ENCODE data around the gene ANKRD40CL. TPM values are rescaled to one million over a fixed set of nuclear protein-coding genes. Genes with fewer than 3 reads are reported as not detected.

The ANKRD40CL gene
- polyA plus RNA-seq = 100 to 1,000 TPM in 2 of 4 donors, 10 to 100 TPM in 2; 39.0 to 298 (median 149) TPM
- long read RNA-seq, donor 1 = 0 reads
- long read RNA-seq, donor 2, partial matches to known transcripts = 0 of 2 reads
- long read RNA-seq, donor 2, other reads (novel, unspliced or antisense) = 0 of 2 reads
- long read RNA-seq, donor 3, partial matches to known transcripts = 7 of 12 reads
- long read RNA-seq, donor 3, other reads (novel, unspliced or antisense) = 0 of 12 reads
- long read RNA-seq, donor 4 = 0 reads
- long read RNA-seq, donor 5 = 0 reads
- long read RNA-seq, donor 6, partial matches to known transcripts = 0 of 4 reads
- long read RNA-seq, donor 6, other reads (novel, unspliced or antisense) = 0 of 4 reads
- long read RNA-seq, donor 7 = 0 reads
- long read RNA-seq, donor 8 = 0 reads
- long read RNA-seq, donor 9, partial matches to known transcripts = 0 of 2 reads
- long read RNA-seq, donor 9, other reads (novel, unspliced or antisense) = 0 of 2 reads
- long read RNA-seq, donor 10, transcript ANKRD40CL-203 (4 exons, 686 nt) = major isoform, 5 of 6 reads
- long read RNA-seq, donor 10, partial matches to known transcripts = 0 of 6 reads
- long read RNA-seq, donor 10, other reads (novel, unspliced or antisense) = 0 of 6 reads

- Histone ChIP-seq H3K4me3 (ENCODE audit: low read depth in 1 of 3, low read length in 3 of 3) (peak within 1 kb of the TSS in 2 of 3 donors; percentile 36 to 61), H3K27ac (ENCODE audit: low read depth in 1 of 3, low read length in 2 of 3) (peak within 1 kb of the TSS; percentile 91 to 97 (median 96)), H3K36me3 (ENCODE audit: control insufficient read depth in 3 of 3, insufficient read depth in 2 of 3, low read depth in 1 of 3, low read length in 3 of 3) (peaks cover 0 to 4% (median 2%) of the 10 kb centered on the region in 3 donors), H3K9me3 (ENCODE audit: control insufficient read depth in 2 of 2, insufficient read depth in 1 of 2, low read depth in 1 of 2, low read length in 1 of 2) (no peaks in the 10 kb centered on the region), H3K4me1 (ENCODE audit: control insufficient read depth in 3 of 3, insufficient read depth in 2 of 3, low read depth in 1 of 3, low read length in 2 of 3) (peaks cover 0 to 65% (median 3%) of the 10 kb centered on the region in 3 donors), H3K27me3 (ENCODE audit: control insufficient read depth in 3 of 3, insufficient read depth in 3 of 3, low read length in 3 of 3) (no peaks in the 10 kb centered on the region)
- FAIRE-seq = no peak
- 21 to 73% (median 38%) methylated on average over 9 of the region's 9 CpGs for WGBS, 3 donors
- peak; percentile 83 to 90 for DNase-seq
These were observed at the start of gene ANKRD40CL for GRCh38 chr17:50767446-50767845. Gene ANKRD40CL, minus strand, starts transcription at chr17:50767518. Its CDS starts 605 bp downstream, at chr17:50766913.

- no peaks in the 10 kb centered on the region for H3K36me3 ChIP-seq (ENCODE audit: control insufficient read depth in 3 of 3, insufficient read depth in 2 of 3, low read depth in 1 of 3, low read length in 3 of 3)
- DNase-seq = no peak
- no peak overlapping the region for H3K27ac ChIP-seq (ENCODE audit: low read depth in 1 of 3, low read length in 2 of 3)
- no peaks in the 10 kb centered on the region for H3K4me1 ChIP-seq (ENCODE audit: control insufficient read depth in 3 of 3, insufficient read depth in 2 of 3, low read depth in 1 of 3, low read length in 2 of 3)
- 75 to 82% (median 79%) methylated on average over 5 of the region's 5 CpGs for WGBS, 3 donors
- peaks cover 0 to 5% (median 0%) of the 10 kb centered on the region in 3 donors for H3K27me3 ChIP-seq (ENCODE audit: control insufficient read depth in 3 of 3, insufficient read depth in 3 of 3, low read length in 3 of 3)
- H3K9me3 ChIP-seq (ENCODE audit: control insufficient read depth in 2 of 2, insufficient read depth in 1 of 2, low read depth in 1 of 2, low read length in 1 of 2) = no peaks in the 10 kb centered on the region
- H3K4me3 ChIP-seq (ENCODE audit: low read depth in 1 of 3, low read length in 3 of 3) = no peak overlapping the region
- no peak for FAIRE-seq
These were observed 49.0 kb upstream of the ANKRD40CL start for GRCh38 chr17:50816271-50816670.

- no peaks in the 10 kb centered on the region for H3K36me3 ChIP-seq (ENCODE audit: control insufficient read depth in 3 of 3, insufficient read depth in 2 of 3, low read depth in 1 of 3, low read length in 3 of 3)
- DNase-seq (no peak), FAIRE-seq (no peak)
- H3K9me3 ChIP-seq (ENCODE audit: control insufficient read depth in 2 of 2, insufficient read depth in 1 of 2, low read depth in 1 of 2, low read length in 1 of 2) = no peaks in the 10 kb centered on the region
- H3K4me1 ChIP-seq (ENCODE audit: control insufficient read depth in 3 of 3, insufficient read depth in 2 of 3, low read depth in 1 of 3, low read length in 2 of 3) = no peaks in the 10 kb centered on the region
- H3K27ac ChIP-seq (ENCODE audit: low read depth in 1 of 3, low read length in 2 of 3) = no peak overlapping the region
- peaks cover 0 to 5% (median 0%) of the 10 kb centered on the region in 3 donors for H3K27me3 ChIP-seq (ENCODE audit: control insufficient read depth in 3 of 3, insufficient read depth in 3 of 3, low read length in 3 of 3)
- WGBS, 3 donors = 50 to 73% (median 69%) methylated on average over 3 of the region's 3 CpGs
- no peak overlapping the region for H3K4me3 ChIP-seq (ENCODE audit: low read depth in 1 of 3, low read length in 3 of 3)
These were observed 48.1 kb upstream of the ANKRD40CL start for GRCh38 chr17:50815400-50815799.

- no peaks in the 10 kb centered on the region for H3K9me3 ChIP-seq (ENCODE audit: control insufficient read depth in 2 of 2, insufficient read depth in 1 of 2, low read depth in 1 of 2, low read length in 1 of 2)
- no peak overlapping the region for H3K4me3 ChIP-seq (ENCODE audit: low read depth in 1 of 3, low read length in 3 of 3)
- no peak for DNase-seq
- H3K27me3 ChIP-seq (ENCODE audit: control insufficient read depth in 3 of 3, insufficient read depth in 3 of 3, low read length in 3 of 3) = peaks cover 0 to 5% (median 0%) of the 10 kb centered on the region in 3 donors
- H3K27ac ChIP-seq (ENCODE audit: low read depth in 1 of 3, low read length in 2 of 3) = no peak overlapping the region
- no peaks in the 10 kb centered on the region for H3K36me3 ChIP-seq (ENCODE audit: control insufficient read depth in 3 of 3, insufficient read depth in 2 of 3, low read depth in 1 of 3, low read length in 3 of 3)
- FAIRE-seq = no peak
- no peaks in the 10 kb centered on the region for H3K4me1 ChIP-seq (ENCODE audit: control insufficient read depth in 3 of 3, insufficient read depth in 2 of 3, low read depth in 1 of 3, low read length in 2 of 3)
These were observed 46.3 kb upstream of the ANKRD40CL start for GRCh38 chr17:50813583-50813982.

- DNase-seq (no peak), FAIRE-seq (no peak)
- no peaks in the 10 kb centered on the region for H3K27me3 ChIP-seq (ENCODE audit: control insufficient read depth in 3 of 3, insufficient read depth in 3 of 3, low read length in 3 of 3)
- no peaks in the 10 kb centered on the region for H3K9me3 ChIP-seq (ENCODE audit: control insufficient read depth in 2 of 2, insufficient read depth in 1 of 2, low read depth in 1 of 2, low read length in 1 of 2)
- no peak overlapping the region for H3K27ac ChIP-seq (ENCODE audit: low read depth in 1 of 3, low read length in 2 of 3)
- no peaks in the 10 kb centered on the region for H3K4me1 ChIP-seq (ENCODE audit: control insufficient read depth in 3 of 3, insufficient read depth in 2 of 3, low read depth in 1 of 3, low read length in 2 of 3)
- WGBS, 3 donors = 39 to 73% (median 52%) methylated on average over 3 of the region's 3 CpGs
- no peak overlapping the region for H3K4me3 ChIP-seq (ENCODE audit: low read depth in 1 of 3, low read length in 3 of 3)
- no peaks in the 10 kb centered on the region for H3K36me3 ChIP-seq (ENCODE audit: control insufficient read depth in 3 of 3, insufficient read depth in 2 of 3, low read depth in 1 of 3, low read length in 3 of 3)
These were observed 41.6 kb upstream of the ANKRD40CL start for GRCh38 chr17:50808888-50809287.

- Histone ChIP-seq H3K9me3 (ENCODE audit: control insufficient read depth in 2 of 2, insufficient read depth in 1 of 2, low read depth in 1 of 2, low read length in 1 of 2) (no peaks in the 10 kb centered on the region), H3K4me3 (ENCODE audit: low read depth in 1 of 3, low read length in 3 of 3) (no peak overlapping the region), H3K4me1 (ENCODE audit: control insufficient read depth in 3 of 3, insufficient read depth in 2 of 3, low read depth in 1 of 3, low read length in 2 of 3) (no peaks in the 10 kb centered on the region), H3K27ac (ENCODE audit: low read depth in 1 of 3, low read length in 2 of 3) (no peak overlapping the region), H3K27me3 (ENCODE audit: control insufficient read depth in 3 of 3, insufficient read depth in 3 of 3, low read length in 3 of 3) (no peaks in the 10 kb centered on the region), H3K36me3 (ENCODE audit: control insufficient read depth in 3 of 3, insufficient read depth in 2 of 3, low read depth in 1 of 3, low read length in 3 of 3) (no peaks in the 10 kb centered on the region)
- DNase-seq (no peak), FAIRE-seq (no peak)
- WGBS, 3 donors = 95 to 98% (median 95%) methylated on average over 7 of the region's 7 CpGs
These were observed 41.1 kb upstream of the ANKRD40CL start for GRCh38 chr17:50808413-50808812.

GRCh38 chr17:50807675-50808074 is 40.4 kb upstream of the ANKRD40CL start:
- 65 to 83% (median 79%) methylated on average over 5 of the region's 5 CpGs for WGBS, 3 donors
- Histone ChIP-seq H3K27ac (ENCODE audit: low read depth in 1 of 3, low read length in 2 of 3) (no peak overlapping the region), H3K9me3 (ENCODE audit: control insufficient read depth in 2 of 2, insufficient read depth in 1 of 2, low read depth in 1 of 2, low read length in 1 of 2) (no peaks in the 10 kb centered on the region), H3K36me3 (ENCODE audit: control insufficient read depth in 3 of 3, insufficient read depth in 2 of 3, low read depth in 1 of 3, low read length in 3 of 3) (no peaks in the 10 kb centered on the region), H3K4me3 (ENCODE audit: low read depth in 1 of 3, low read length in 3 of 3) (no peak overlapping the region), H3K4me1 (ENCODE audit: control insufficient read depth in 3 of 3, insufficient read depth in 2 of 3, low read depth in 1 of 3, low read length in 2 of 3) (no peaks in the 10 kb centered on the region), H3K27me3 (ENCODE audit: control insufficient read depth in 3 of 3, insufficient read depth in 3 of 3, low read length in 3 of 3) (no peaks in the 10 kb centered on the region)
- DNase-seq = no peak
- FAIRE-seq = no peak

GRCh38 chr17:50807009-50807408 is 39.7 kb upstream of the ANKRD40CL start:
- Histone ChIP-seq H3K27me3 (ENCODE audit: control insufficient read depth in 3 of 3, insufficient read depth in 3 of 3, low read length in 3 of 3) (no peaks in the 10 kb centered on the region), H3K4me1 (ENCODE audit: control insufficient read depth in 3 of 3, insufficient read depth in 2 of 3, low read depth in 1 of 3, low read length in 2 of 3) (no peaks in the 10 kb centered on the region), H3K27ac (ENCODE audit: low read depth in 1 of 3, low read length in 2 of 3) (no peak overlapping the region), H3K9me3 (ENCODE audit: control insufficient read depth in 2 of 2, insufficient read depth in 1 of 2, low read depth in 1 of 2, low read length in 1 of 2) (no peaks in the 10 kb centered on the region), H3K4me3 (ENCODE audit: low read depth in 1 of 3, low read length in 3 of 3) (no peak overlapping the region), H3K36me3 (ENCODE audit: control insufficient read depth in 3 of 3, insufficient read depth in 2 of 3, low read depth in 1 of 3, low read length in 3 of 3) (no peaks in the 10 kb centered on the region)
- 70 to 93% (median 84%) methylated on average over 2 of the region's 2 CpGs for WGBS, 3 donors
- no peak for FAIRE-seq
- no peak for DNase-seq
